ENCODE measurements around the gene DNAAF5.

- TF ChIP-seq, protein P1, sequence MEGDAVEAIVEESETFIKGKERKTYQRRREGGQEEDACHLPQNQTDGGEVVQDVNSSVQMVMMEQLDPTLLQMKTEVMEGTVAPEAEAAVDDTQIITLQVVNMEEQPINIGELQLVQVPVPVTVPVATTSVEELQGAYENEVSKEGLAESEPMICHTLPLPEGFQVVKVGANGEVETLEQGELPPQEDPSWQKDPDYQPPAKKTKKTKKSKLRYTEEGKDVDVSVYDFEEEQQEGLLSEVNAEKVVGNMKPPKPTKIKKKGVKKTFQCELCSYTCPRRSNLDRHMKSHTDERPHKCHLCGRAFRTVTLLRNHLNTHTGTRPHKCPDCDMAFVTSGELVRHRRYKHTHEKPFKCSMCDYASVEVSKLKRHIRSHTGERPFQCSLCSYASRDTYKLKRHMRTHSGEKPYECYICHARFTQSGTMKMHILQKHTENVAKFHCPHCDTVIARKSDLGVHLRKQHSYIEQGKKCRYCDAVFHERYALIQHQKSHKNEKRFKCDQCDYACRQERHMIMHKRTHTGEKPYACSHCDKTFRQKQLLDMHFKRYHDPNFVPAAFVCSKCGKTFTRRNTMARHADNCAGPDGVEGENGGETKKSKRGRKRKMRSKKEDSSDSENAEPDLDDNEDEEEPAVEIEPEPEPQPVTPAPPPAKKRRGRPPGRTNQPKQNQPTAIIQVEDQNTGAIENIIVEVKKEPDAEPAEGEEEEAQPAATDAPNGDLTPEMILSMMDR (IDR thresholded peaks at IDR 0.05): no peak
- TF ChIP-seq POLR2A (IDR thresholded peaks at IDR 0.05): no peak
Observed at GRCh38 chr7:756928-757560, 30.5 kb downstream of the DNAAF5 start.
